Stimulated activated CD4-positive, alpha-beta T cell treated with anti-CD3 and anti-CD28 coated beads, TNF-alpha, amount 100 ng/mL, for 24 hours (primary cell): ENCODE data around the gene ARHGAP31.

Source experiments
- DNase-seq, 3 experiments: peaks; one replicate each; pipeline ENCODE4 v3.0.0-alpha.2; 2020; ENCODE audit warnings: low read depth in 3 of 3

Gene ARHGAP31

DNA sequence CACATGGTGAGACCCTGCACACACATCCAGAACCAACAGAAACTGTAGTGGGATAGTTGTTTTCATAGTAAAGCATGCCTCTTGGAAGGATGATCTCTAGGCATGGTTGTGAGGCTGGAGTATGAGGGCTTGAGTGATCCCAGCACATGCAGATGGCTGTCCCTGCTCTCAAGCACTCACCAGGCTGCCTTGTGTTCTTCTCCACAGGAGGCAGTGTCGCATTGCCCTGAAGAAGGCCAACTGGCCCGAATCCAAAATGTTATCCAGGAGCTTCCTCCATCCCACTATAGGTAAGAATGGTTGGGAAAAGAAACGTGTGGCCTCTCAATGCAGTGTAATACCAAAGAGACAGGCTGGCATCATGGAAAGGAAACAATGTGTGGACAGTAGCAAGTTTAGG, 86.5 kb downstream of the ARHGAP31 start:
- no peak for DNase-seq

GRCh38 chr3:119382134-119382533, 88.0 kb downstream of the ARHGAP31 start:
- DNase-seq, result no peak

- no peak for DNase-seq
Measured at GRCh38 chr3:119388577-119388976, 94.4 kb downstream of the ARHGAP31 start.

- DNase-seq, result no peak
Measured at GRCh38 chr3:119395923-119396358, 101.8 kb downstream of the ARHGAP31 start.

- no peak for DNase-seq
Measured at GRCh38 chr3:119396870-119397269, 102.7 kb downstream of the ARHGAP31 start.

DNA sequence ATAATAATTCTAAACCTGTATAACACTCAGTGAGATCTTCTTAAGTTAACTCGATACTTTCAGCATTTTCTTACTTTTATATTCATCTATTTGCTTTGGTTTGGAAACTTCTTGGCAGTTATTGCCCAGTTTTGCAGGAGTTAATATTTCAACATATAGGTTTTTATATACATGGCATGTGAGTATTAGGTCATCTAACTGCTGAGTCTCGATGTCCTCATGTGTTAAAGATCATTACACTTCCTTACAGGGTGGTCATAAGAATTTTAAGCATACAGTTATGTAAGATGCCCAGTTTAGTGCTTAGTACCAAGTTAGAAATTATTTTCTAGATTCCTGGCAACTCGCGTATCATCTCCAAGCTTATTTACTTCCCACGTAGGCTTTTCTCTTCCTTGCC, 106.3 kb downstream of the ARHGAP31 start:
- no peak for DNase-seq

DNA sequence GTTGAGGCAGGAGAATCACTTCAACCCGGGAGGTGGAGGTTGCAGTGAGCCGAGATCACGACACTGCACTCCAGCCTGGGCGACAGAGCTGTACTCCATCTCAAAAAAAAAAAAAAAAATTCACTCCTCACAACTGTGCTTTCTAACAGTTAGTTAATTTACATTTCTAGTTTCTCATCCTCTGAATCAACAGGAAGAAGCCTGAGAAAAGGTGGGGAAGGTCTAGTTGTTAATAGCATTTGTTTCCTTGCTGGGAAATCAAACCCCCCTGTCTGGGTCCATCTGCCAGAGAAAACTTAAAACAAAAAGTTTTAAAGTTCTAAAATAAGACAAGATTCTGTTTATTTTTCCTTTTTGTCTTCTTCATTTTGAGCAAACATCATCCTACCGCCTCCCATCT, 106.9 kb downstream of the ARHGAP31 start:
- DNase-seq, result no peak

DNA sequence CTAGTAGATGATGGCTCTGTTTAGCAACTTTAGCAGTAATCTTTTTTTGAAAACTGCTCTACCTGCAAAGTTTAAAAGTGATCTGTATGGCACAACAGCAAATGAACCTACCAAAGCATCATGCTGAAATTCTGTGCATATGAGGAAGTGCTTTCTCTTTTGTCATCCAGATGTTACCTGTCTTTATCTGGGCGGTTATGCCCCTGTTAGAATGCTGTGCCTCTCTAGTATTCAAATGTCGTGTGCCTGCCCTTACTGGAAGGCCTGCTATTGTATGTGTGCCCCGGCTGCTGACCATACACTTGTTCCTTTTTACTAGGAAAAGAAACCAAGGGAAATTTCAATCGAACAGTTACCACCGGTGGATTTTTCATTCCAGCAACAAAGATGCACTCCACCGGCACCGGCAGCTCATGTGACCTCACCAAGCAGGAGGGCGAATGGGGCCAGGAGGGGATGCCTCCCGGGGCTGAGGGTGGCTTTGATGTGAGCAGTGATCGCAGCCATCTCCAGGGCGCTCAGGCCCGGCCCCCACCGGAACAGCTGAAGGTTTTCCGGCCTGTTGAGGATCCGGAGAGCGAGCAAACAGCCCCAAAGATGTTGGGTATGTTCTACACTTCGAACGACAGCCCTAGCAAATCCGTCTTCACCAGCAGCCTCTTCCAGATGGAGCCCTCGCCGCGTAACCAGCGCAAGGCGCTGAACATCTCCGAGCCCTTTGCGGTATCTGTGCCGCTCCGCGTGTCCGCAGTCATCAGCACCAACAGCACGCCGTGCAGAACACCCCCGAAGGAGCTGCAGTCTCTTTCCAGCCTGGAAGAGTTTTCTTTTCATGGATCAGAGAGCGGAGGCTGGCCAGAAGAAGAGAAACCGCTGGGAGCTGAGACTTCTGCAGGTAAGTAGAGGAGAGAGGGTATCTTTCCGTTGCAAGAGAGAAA, 107.6 kb downstream of the ARHGAP31 start:
- DNase-seq, result no peak

- no peak for DNase-seq
Measured at GRCh38 chr3:119402791-119403190, 108.6 kb downstream of the ARHGAP31 start.

- DNase-seq, result no peak
Measured at GRCh38 chr3:119403201-119403600, 109.0 kb downstream of the ARHGAP31 start.

DNA sequence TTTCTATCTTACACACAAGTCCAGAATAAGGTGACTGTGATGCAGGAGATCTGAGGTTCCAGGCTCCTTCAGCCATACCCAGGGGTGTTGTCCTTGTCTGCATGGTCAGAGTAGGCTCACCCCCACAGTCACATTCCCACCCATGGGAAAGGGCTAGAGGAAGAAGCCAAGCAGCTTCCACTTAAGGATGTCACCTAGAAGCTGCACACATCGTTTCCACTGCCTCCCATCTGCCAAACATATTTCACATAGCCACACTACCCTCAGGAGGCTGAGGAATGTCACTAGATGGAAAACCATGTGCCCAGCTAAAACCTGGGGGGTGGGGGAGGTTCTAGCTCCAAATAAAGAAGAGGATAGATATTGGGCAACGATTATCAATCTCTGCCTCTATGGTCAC, 111.1 kb downstream of the ARHGAP31 start:
- DNase-seq, result no peak

DNA sequence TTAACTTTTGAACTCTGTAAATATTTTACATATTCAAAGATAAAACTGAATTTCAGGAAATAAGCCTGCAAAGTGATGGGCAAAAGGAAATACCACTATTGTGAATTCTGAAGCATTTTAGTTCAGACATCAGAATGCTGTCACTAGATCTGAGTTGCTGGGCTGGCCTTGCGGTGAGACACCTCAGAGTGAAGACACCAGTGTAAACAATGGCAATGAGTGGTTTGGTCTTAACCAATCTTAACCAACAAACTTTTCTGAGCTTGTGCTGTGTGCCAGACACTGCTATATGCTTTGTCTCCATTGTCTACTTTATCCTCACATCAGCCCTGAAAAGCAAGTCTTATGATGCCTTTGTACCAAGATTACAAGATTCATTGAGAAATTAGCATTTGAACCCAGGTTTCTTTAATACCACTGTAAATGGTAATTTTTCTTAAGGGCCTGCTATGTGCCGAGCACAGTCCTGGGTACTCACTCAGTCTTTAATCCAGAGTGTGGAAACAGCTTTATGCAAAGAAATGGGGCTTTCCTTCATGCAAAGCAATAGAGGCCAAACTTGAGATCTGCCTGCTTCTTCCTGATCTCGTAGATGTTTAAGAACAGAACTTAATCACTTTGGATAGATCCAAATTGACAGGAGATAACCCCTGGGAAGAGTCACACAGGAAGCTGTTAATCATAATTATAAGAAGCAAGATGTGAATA, 114.2 kb downstream of the ARHGAP31 start:
- DNase-seq, result no peak

- DNase-seq, result no peak
Measured at GRCh38 chr3:119409844-119410243, 115.7 kb downstream of the ARHGAP31 start.

DNA sequence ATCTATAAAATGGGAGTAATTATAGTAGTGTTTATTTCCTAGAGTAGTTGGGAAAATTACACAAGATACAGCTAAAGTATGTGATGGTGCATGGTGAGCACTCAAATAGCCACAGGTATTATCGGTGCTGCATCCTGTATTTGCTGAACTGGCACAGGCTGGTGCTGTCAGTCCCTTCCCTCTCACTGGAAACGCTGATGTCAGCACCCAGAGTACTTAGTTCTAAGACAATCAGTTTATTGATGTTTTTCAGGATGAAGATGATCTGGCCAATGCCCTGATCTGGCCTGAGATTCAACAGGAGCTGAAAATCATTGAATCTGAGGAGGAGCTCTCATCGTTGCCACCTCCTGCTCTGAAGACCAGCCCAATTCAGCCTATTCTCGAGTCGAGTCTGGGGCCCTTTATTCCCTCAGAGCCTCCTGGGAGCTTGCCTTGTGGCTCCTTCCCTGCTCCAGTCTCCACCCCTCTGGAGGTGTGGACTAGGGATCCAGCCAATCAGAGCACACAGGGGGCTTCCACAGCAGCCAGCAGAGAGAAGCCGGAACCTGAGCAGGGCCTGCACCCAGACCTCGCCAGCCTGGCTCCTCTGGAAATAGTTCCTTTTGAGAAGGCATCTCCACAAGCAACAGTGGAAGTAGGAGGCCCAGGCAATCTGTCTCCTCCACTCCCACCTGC, 119.6 kb downstream of the ARHGAP31 start:
- DNase-seq, result no peak

- DNase-seq, result no peak
Measured at GRCh38 chr3:119416873-119417272, 122.7 kb downstream of the ARHGAP31 start.

GRCh38 chr3:119417771-119418512, 123.8 kb downstream of the ARHGAP31 start:
- DNase-seq, result no peak

DNA sequence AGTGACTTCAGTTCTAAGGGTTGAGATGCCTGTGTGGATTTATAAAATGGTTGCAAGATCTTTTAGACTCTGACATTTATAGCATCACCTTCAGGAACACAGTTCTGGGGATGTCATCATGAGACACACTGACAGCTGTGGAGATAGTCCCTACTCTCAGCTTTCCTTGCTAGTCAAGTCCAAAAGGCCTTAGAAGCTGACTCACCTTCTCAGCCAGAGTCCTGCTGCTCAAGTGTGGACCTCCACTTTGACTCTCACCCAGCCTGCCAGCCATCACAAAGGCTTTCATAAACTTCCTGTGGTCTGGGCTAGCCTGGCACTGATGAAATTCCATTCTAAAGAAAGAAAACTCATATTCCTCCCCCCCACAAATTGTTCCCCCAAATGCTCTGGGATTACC, 124.5 kb downstream of the ARHGAP31 start:
- DNase-seq, result no peak

DNA sequence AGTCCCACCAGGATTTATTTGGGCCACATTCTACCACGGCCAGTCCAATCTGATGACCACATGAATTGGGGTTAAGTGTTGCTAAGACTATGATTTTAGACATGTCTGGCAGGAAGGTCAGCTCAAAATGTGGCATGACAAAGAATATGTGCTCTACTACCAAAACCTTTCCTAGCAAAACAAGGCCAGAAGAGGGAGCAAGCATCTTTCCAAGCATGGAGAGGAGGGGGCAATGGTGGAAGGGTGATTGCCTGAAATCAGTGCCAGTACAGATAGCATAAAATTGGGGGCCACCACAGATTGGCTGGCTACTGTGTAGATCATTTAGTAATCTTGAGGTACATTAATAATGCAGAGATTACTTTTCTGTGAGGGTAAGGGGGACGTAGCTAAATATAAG, 126.0 kb downstream of the ARHGAP31 start:
- no peak for DNase-seq

- no peak for DNase-seq
Measured at GRCh38 chr3:119427669-119428068, 133.5 kb downstream of the ARHGAP31 start.

DNA sequence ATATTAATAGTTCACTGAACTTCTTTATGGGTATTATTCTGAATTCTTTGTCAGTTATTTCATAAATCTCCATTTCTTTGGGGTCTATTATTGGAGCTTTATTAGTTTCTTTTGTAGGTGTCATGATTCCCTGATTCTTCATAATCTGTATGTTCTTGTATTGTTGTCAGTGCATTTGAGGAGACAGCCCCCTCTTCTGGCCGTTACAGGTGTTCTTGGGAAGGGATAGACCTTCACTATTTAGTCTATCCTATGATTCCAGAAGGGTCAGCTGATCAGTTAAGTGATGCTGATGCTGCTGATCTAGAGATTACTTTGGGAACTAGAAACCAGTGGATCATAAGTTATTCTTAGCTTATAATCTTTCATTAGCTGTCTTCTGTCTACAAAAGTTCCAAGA, 134.4 kb downstream of the ARHGAP31 start:
- no peak for DNase-seq

- no peak for DNase-seq
Measured at GRCh38 chr3:119433613-119434325, 139.6 kb downstream of the ARHGAP31 start.
